GM21529 (cell line): Measurements from ENCODE around the gene MRPL4.
A peak's percentile ranks its signal among the peaks of the same experiment; 100 is the strongest.

ENCODE experiments used
- ATAC-seq: cut with Tn5 transposase; IDR thresholded peaks from one replicate; pipeline ENCODE4 v1.9.1; 2021; ENCODE audit not compliant: unreplicated experiment

MRPL4 gene

DNA sequence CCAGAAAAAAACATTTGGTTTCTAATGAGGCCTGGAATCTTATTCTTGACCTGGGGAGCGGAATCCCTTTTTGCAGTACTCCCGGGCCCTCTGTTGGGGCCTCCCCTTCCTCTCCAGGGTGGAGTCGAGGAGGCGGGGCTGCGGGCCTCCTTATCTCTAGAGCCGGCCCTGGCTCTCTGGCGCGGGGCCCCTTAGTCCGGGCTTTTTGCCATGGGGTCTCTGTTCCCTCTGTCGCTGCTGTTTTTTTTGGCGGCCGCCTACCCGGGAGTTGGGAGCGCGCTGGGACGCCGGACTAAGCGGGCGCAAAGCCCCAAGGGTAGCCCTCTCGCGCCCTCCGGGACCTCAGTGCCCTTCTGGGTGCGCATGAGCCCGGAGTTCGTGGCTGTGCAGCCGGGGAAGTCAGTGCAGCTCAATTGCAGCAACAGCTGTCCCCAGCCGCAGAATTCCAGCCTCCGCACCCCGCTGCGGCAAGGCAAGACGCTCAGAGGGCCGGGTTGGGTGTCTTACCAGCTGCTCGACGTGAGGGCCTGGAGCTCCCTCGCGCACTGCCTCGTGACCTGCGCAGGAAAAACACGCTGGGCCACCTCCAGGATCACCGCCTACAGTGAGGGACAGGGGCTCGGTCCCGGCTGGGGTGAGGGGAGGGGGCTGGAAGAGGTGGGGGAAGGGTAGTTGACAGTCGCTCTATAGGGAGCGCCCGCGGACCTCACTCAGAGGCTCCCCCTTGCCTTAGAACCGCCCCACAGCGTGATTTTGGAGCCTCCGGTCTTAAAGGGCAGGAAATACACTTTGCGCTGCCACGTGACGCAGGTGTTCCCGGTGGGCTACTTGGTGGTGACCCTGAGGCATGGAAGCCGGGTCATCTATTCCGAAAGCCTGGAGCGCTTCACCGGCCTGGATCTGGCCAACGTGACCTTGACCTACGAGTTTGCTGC is 35.1 kb downstream of the MRPL4 start, which contains the start of gene ICAM4:
Gene ICAM4 (plus strand): TSS at position 153 of the 935 bp plus-strand sequence. CDS start 58 bp downstream, at position 211.
- ATAC-seq: no peak

DNA sequence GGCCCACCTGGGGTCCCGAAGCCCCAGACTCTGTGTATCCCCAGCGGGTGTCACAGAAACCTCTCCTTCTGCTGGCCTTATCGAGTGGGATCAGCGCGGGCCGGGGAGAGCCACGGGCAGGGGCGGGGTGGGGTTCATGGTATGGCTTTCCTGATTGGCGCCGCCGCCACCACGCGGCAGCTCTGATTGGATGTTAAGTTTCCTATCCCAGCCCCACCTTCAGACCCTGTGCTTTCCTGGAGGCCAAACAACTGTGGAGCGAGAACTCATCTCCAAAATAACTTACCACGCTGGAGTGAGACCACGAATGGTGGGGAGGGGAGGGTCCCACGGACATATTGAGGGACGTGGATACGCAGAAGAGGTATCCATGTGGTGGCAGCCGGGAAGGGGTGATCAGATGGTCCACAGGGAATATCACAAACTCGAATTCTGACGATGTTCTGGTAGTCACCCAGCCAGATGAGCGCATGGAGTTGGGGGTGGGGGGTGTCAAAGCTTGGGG is 36.7 kb downstream of the MRPL4 start:
- no peak for ATAC-seq

DNA sequence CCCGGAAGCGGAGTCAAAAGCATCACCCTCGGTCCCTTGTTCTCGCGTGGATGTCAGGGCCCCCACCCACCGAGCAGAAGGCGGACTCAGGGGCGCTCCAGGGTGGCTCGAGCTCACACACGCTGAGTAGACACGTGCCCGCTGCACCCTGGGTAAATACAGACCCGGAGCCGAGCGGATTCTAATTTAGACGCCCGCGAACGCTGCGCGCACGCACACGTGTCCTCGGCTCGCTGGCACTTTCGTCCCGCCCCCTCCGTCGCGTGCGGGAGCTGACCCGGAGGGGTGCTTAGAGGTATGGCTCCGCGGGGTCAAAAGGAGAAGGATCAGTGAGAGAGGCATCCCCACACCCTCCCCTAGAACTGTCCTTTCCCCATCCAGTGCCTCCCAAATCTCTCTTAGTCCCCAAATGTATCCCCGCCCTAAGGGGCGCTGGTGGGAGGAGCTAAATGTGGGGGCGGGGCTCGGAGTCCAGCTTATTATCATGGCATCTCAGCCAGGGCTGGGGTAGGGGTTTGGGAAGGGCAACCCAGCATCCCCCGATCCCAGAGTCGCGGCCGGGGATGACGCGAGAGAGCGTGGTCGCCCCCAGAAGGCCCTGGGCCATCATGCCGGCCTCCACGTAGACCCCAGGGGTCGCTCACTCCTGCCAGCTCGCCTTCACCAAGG is 37.3 kb downstream of the MRPL4 start:
- no peak for ATAC-seq

DNA sequence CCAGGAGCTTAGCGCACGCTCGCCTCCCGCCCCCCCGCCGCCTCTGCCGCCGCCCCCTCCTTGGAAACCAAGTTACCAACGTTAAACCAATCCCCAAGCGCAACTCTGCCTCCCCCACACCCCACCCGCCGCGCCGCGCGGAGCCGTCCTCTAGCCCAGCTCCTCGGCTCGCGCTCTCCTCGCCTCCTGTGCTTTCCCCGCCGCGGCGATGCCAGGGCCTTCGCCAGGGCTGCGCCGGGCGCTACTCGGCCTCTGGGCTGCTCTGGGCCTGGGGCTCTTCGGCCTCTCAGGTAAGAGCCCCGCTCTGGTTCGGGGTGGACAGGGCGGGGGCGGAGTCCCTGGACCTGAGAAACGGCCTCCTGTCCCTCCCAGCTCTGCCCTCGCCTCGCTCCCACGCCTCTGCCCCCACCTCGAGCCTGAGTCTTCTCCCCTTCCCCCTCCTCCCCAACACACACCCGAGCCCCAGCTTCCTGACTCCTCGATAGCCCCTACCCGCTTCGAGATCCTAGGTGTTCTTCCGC is 37.9 kb downstream of the MRPL4 start, which contains the start of gene ICAM5:
Gene ICAM5 (plus strand): TSS at position 117 of the 521 bp plus-strand sequence. CDS start 92 bp downstream, at position 209.
- no peak for ATAC-seq

DNA sequence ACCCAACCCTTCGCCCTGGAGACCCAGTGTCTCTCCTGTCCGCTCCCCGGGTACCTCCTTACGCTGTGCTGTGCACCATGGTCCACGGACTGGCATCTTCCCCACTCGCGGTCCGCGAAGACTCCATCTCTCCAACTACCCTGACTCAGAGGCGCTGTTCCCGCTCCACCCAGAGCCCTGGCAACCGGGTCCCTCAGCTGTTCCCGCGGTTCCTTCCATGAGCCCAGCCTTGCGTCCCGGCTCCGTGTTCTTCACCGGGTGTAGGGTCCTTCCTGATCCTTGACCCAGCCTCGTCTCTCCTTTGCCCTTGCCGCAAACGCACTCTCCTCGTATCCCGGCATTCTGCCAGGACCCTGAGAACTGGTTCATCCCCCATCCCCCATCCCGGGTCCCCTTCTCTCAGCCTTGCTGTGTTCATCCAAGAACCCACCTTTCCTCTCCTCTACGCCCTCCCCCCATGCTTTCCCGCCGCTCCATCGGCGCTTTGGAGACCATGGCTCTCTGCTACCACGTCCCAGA is 38.4 kb downstream of the MRPL4 start:
- ATAC-seq: no peak

DNA sequence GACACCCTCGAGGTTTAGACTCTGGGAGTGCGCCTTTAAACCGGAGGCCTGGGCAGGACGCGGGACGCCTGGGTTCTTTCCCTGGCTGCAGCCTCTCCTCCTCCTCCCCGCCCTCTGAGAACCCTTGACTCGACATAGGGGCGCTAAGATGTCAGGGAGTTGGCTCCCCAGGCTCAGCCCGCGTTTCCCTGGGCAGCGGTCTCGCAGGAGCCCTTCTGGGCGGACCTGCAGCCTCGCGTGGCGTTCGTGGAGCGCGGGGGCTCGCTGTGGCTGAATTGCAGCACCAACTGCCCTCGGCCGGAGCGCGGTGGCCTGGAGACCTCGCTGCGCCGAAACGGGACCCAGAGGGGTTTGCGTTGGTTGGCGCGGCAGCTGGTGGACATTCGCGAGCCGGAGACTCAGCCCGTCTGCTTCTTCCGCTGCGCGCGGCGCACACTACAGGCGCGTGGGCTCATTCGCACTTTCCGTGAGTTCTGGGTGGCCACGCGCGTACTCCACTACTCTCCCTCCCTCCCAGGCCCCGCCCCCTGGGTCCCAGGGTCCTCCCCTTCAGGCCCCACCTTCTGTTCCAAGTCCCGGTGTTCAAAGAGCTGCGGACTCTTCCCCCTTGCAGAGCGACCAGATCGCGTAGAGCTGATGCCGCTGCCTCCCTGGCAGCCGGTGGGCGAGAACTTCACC is 39.0 kb downstream of the MRPL4 start:
- no peak for ATAC-seq

DNA sequence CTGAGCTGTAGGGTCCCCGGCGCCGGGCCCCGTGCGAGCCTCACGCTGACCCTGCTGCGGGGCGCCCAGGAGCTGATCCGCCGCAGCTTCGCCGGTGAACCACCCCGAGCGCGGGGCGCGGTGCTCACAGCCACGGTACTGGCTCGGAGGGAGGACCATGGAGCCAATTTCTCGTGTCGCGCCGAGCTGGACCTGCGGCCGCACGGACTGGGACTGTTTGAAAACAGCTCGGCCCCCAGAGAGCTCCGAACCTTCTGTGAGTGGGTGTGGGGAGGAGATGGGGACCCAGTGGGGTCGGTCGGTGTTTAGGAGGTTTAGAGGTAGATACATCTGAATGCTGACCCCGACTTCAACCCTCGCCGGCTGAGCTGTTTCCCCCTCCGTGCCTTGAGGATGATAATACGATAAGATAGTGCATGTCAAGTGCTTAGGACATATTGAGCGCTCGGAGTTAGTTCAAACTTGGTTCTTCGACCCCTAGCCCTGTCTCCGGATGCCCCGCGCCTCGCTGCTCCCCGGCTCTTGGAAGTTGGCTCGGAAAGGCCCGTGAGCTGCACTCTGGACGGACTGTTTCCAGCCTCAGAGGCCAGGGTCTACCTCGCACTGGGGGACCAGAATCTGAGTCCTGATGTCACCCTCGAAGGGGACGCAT is 39.7 kb downstream of the MRPL4 start:
- ATAC-seq: no peak

DNA sequence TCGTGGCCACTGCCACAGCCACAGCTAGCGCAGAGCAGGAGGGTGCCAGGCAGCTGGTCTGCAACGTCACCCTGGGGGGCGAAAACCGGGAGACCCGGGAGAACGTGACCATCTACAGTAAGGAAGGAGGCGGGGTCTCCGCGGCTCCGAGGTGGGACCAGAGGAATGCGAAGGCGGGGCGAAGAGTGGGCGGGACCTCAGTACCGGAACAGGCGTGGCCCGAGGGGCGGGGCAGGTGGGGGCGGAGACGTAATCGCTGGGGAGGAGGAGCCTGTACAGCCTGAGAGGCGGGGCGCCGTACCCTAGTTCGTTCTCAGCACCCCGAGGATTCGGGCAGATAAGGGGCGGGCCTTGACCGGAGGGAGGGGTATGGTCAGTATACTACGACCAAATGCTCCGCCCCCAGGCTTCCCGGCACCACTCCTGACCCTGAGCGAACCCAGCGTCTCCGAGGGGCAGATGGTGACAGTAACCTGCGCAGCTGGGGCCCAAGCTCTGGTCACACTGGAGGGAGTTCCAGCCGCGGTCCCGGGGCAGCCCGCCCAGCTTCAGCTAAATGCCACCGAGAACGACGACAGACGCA is 40.3 kb downstream of the MRPL4 start:
- ATAC-seq: peak; percentile 46

DNA sequence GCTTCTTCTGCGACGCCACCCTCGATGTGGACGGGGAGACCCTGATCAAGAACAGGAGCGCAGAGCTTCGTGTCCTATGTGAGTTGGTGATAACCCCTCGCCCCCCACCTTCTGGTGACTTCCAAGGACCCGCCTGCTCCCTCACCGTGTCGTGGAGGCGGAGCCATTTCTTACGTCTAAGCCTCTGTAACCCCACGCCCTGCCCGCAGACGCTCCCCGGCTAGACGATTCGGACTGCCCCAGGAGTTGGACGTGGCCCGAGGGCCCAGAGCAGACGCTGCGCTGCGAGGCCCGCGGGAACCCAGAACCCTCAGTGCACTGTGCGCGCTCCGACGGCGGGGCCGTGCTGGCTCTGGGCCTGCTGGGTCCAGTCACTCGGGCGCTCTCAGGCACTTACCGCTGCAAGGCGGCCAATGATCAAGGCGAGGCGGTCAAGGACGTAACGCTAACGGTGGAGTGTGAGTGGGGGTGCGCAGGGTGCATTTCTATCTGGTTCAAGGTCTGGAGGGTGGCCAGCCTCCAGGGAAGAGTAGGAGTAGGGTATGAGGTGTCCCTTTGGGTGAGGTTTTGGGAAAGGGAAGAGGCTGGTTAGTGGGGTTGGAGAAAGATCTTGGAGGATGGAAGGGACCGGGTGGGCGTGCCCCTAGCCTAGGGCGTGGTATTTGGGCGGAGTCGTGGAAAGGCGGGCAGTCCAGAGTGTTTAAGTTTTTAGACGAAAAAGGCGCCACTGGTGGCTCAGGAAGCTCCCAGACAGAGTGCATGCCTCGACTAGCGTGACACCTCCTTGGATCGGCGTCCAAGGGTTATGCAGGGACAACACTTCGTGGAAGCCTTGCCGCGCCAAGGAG is 41.0 kb downstream of the MRPL4 start:
- ATAC-seq: no peak

DNA sequence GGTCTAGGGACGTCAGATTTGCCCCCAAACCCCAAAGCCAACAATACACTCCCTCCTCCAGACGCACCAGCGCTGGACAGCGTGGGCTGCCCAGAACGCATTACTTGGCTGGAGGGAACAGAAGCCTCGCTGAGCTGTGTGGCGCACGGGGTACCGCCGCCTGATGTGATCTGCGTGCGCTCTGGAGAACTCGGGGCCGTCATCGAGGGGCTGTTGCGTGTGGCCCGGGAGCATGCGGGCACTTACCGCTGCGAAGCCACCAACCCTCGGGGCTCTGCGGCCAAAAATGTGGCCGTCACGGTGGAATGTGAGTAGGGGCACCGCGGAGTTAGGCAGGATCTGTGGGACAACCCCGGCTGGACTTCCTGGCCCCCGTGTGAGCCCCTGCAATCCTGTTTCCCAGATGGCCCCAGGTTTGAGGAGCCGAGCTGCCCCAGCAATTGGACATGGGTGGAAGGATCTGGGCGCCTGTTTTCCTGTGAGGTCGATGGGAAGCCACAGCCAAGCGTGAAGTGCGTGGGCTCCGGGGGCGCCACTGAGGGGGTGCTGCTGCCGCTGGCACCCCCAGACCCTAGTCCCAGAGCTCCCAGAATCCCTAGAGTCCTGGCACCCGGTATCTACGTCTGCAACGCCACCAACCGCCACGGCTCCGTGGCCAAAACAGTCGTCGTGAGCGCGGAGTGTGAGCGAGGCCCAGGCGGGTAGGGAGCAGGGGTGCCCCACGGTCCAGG is 41.8 kb downstream of the MRPL4 start:
- ATAC-seq: no peak

DNA sequence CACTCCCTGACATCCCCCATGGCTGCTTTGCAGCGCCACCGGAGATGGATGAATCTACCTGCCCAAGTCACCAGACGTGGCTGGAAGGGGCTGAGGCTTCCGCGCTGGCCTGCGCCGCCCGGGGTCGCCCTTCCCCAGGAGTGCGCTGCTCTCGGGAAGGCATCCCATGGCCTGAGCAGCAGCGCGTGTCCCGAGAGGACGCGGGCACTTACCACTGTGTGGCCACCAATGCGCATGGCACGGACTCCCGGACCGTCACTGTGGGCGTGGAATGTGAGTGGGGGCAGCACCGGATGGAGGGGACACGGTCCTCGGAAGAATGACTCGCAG is 42.3 kb downstream of the MRPL4 start:
- ATAC-seq: no peak

DNA sequence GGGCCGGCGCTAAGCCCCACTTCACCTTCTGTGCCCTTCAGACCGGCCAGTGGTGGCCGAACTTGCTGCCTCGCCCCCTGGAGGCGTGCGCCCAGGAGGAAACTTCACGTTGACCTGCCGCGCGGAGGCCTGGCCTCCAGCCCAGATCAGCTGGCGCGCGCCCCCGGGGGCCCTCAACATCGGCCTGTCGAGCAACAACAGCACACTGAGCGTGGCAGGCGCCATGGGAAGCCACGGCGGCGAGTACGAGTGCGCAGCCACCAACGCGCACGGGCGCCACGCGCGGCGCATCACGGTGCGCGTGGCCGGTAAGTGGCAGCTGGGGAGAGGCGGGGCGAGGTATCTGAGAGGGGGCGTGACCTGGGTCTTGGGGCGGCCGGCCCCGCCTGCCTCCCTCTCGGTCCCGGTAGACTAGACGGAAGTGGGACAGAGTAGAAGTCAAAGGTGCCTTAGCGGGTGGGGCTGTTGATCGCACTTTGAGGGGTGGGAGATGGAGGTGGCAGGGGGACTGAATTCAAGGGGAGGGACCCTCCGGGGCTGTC is 43.4 kb downstream of the MRPL4 start:
- no peak for ATAC-seq

DNA sequence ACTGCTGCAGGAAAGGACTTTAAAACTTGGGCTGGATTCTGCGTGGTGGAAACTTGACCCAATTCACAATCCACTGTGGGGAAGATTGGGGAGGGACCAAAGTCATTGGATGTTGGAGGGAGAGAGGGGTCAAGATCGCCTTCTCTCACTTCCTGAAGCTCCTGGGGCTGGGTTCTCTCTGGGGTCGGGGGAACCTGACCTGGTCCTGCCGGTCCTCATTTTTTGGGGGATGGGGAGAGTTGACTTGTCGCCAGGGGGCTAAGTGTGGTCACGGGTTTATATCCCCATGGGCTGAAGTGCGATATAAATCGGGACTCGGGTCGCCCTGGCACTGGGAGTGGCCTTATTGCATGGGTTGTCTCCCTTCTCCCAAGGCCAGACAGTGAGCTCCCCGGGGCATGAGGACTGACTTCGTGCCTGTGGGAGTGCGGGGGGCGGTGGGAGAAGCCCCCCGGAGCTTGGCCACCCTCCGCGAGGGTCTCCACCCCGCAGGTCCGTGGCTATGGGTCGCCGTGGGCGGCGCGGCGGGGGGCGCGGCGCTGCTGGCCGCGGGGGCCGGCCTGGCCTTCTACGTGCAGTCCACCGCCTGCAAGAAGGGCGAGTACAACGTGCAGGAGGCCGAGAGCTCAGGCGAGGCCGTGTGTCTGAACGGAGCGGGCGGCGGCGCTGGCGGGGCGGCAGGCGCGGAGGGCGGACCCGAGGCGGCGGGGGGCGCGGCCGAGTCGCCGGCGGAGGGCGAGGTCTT is 44.0 kb downstream of the MRPL4 start:
- ATAC-seq: no peak

DNA sequence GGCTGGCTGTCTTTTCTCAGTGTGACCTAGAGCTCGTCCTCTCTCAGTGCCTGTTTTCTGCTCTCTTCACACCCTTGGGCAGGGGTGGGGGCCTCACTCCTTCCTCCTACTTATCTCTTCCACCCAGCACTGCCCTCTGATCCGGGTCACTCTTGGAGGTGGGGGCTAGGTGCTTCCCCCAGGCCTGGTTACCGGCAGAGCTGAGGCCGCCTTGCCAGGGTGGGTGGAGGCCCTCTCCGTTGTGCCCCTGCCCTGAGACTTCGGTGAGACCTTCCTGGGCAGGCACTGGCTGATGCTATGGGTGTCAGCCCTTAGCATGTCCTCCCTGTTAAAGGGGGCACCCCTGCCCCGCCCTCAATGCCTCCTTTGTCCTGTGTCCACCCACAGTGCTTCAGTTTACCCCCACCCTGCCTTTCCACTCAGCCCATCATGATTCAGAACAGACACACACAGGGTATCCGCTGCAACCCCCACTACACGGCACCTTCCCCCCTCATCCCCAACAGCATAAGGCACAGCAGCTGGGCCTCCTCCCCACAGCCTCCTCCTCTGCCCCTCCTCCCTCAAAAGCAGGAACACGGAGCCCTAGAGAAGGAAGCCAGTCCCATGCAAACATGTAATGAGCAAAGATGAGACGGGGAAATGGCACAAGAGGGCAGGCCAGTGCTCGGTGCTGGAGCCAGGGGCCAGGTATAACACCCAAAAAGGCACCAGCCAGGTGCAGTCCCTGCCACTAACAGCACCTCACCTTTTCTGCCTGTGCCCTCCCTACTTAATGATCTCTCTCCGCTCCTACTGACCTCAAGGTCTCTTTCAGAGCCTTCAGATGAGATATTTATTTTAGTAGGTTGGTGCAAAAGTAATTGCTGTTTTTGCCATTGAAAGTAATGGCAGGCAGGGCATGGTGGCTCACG is 47.8 kb downstream of the MRPL4 start:
- ATAC-seq: no peak

DNA sequence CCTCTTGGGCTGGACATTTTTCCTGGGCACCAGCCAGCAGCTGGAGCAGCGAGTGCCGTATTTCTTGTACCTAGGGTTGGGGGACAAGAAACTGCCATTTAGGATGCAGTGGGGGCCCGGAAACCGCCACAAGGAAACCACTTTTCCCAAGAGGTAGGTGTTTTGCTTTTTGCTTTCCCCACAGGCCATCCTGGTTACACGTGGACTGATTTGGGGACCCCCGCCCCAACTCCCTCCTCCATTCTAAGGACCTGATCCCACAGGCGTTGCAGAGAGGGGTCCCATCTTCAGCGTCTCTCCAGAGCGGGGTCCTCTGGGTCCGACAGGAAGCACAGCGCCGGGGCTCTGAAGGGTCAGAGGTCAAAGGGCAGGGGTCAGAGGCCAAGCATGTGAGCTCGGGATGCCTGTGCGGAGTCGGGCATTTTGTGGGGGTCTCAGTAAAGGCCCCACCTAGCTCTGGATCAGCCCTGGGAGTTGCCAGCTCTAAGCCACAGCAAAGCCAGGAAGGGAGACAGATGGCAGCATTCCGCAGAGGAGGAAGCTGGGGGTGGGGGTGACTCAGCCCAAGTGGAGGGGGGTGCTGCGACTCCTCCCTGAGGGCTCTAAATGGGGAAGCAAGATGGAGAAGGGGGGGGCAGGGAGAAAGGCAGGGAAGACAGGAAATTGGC is 53.3 kb downstream of the MRPL4 start:
- no peak for ATAC-seq

DNA sequence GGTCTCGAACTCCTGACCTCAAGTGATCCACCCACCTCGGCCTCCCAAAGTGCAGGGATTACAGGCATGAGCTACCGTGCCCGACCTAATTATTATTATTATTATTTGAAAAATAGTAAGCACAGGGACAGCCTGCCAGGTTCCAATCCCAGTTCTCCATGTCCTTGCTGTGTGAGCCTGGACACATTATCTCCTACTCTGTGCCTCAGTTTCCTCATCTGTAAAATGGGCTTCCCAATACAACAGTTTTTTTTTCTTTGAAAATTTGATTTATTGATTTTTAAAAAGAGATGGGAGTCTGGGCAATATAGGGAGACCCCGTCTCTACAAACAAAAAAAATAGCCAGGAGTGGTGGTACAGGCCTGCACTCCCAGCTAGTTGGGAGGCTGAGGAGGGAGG is 54.3 kb downstream of the MRPL4 start:
- ATAC-seq: no peak
